HEK293T (cell line): Measurements from ENCODE around the gene SYNJ2.

Experiments
- CTCF ChIA-PET: fragments of 350-600 bp; formaldehyde crosslinking; extraction: SDS; loops from one replicate; lab custom pipeline; 2021; ENCODE audit warnings: antibody characterized with exemption, inconsistent platforms; lab: Yijun Ruan, JAX
- POLR2A ChIA-PET: fragments of 350-600 bp; formaldehyde crosslinking; extraction: SDS; loops from one replicate; lab custom pipeline; 2020; ENCODE audit warnings: antibody characterized with exemption, inconsistent platforms; lab: Yijun Ruan, JAX
- DNase-seq: peaks from one replicate; pipeline ENCODE4 v3.0.0; 2012; ENCODE audit warnings: mixed read lengths; ENCODE audit errors: extremely low spot score
- ARNT ChIP-seq: fragments of 450-650 bp; IDR thresholded peaks from 2 replicates; pipeline ENCODE4 v1.6.1; 2017; ENCODE audit warnings: mild to moderate bottlenecking
- BHLHE40 ChIP-seq: fragments of 450-650 bp; IDR thresholded peaks from 2 replicates; pipeline ENCODE4 v1.6.1; 2016; ENCODE audit warnings: mild to moderate bottlenecking, moderate library complexity, borderline replicate concordance
- CTBP1 ChIP-seq: fragments of 450-650 bp; IDR thresholded peaks from 2 replicates; pipeline ENCODE4 v1.6.1; 2016; ENCODE audit warnings: borderline replicate concordance
- ELF4 ChIP-seq: fragments of 450-650 bp; IDR thresholded peaks from 2 replicates; pipeline ENCODE4 v1.6.1; 2017; ENCODE audit warnings: antibody characterized with exemption
- FOXA1 ChIP-seq: fragments of 450-650 bp; IDR thresholded peaks from 2 replicates; pipeline ENCODE4 v1.6.1; 2016; ENCODE audit warnings: mild to moderate bottlenecking
- FOXK2 ChIP-seq: fragments of 450-650 bp; IDR thresholded peaks from 2 replicates; pipeline ENCODE4 v1.6.1; 2016; ENCODE audit warnings: mild to moderate bottlenecking
- FOXM1 ChIP-seq: fragments of 450-650 bp; IDR thresholded peaks from 2 replicates; pipeline ENCODE4 v1.6.1; 2017; ENCODE audit warnings: mild to moderate bottlenecking, borderline replicate concordance
- HDGF ChIP-seq: fragments of 450-650 bp; IDR thresholded peaks from 2 replicates; pipeline ENCODE4 v1.6.1; 2017; ENCODE audit warnings: antibody characterized with exemption, borderline replicate concordance
- L3MBTL2 ChIP-seq: fragments of 450-650 bp; conservative IDR thresholded peaks from 2 replicates; pipeline ENCODE4 v1.6.1; 2016; ENCODE audit warnings: mild to moderate bottlenecking
- LEF1 ChIP-seq: fragments of 450-650 bp; IDR thresholded peaks from 2 replicates; pipeline ENCODE4 v1.6.1; 2017; ENCODE audit warnings: mild to moderate bottlenecking, borderline replicate concordance
- NFRKB ChIP-seq: fragments of 450-650 bp; IDR thresholded peaks from 2 replicates; pipeline ENCODE4 v1.6.1; 2016; ENCODE audit warnings: mild to moderate bottlenecking, moderate library complexity
- PKNOX1 ChIP-seq: fragments of 450-650 bp; IDR thresholded peaks from 2 replicates; pipeline ENCODE4 v1.6.1; 2016
- SP1 ChIP-seq: fragments of 450-650 bp; IDR thresholded peaks from 2 replicates; pipeline ENCODE4 v1.6.1; 2017
- SUZ12 ChIP-seq: fragments of 450-650 bp; IDR thresholded peaks from 2 replicates; pipeline ENCODE4 v1.6.1; 2016; ENCODE audit warnings: mild to moderate bottlenecking
- TARDBP ChIP-seq: fragments of 450-650 bp; IDR thresholded peaks from 2 replicates; pipeline ENCODE4 v1.6.1; 2016
- ZNF384 ChIP-seq: fragments of 450-650 bp; IDR thresholded peaks from 2 replicates; pipeline ENCODE4 v1.6.1; 2016

The SYNJ2 gene

GRCh38 chr6:157982563-157983405, 1.1 kb downstream of the SYNJ2 start:
- TF ChIP-seq BHLHE40 = no peak
- TF ChIP-seq ZNF384 = no peak
- TF ChIP-seq TARDBP = no peak
- no peak for TF ChIP-seq LEF1
- no peak for TF ChIP-seq SUZ12
- no peak for TF ChIP-seq NFRKB
- no peak for TF ChIP-seq HDGF
- no peak for TF ChIP-seq FOXK2
- TF ChIP-seq ELF4 = no peak
- no peak for TF ChIP-seq CTBP1
- no peak for TF ChIP-seq ARNT
- no peak for TF ChIP-seq FOXA1
- no peak for TF ChIP-seq PKNOX1
- TF ChIP-seq FOXM1 = no peak
- no peak for TF ChIP-seq SP1
- TF ChIP-seq L3MBTL2 = no peak
- ChIA-PET CTCF (interaction anchor here (0.6 to 0.8 kb wide), 2 partner anchors 35 to 96 kb away, joined by 3 to 5 read pairs; no protein-coding TSS in a partner anchor), POLR2A (interaction anchor here (1.5 kb wide), 1 partner anchor 659 kb away, joined by 3 read pairs; no protein-coding TSS in a partner anchor)
- DNase-seq = no peak

- TF ChIP-seq ARNT (no peak), ELF4 (no peak), TARDBP (no peak)
- POLR2A ChIA-PET = interaction anchor here (0.8 to 1.5 kb wide), 2 partner anchors 84 to 660 kb away, joined by 3 to 4 read pairs; no protein-coding TSS in a partner anchor
- CTCF ChIA-PET = interaction anchor here (0.8 to 1.4 kb wide), 2 partner anchors 34 to 43 kb away, joined by 4 to 5 read pairs; no protein-coding TSS in a partner anchor
- no peak for DNase-seq
Measured at GRCh38 chr6:157983406-157984119, 1.9 kb downstream of the SYNJ2 start.

GRCh38 chr6:157984128-157984527, 2.5 kb downstream of the SYNJ2 start:
- ChIA-PET POLR2A (interaction anchor here (0.8 to 1.0 kb wide), 2 partner anchors 84 to 92 kb away, joined by 3 to 4 read pairs; no protein-coding TSS in a partner anchor), CTCF (interaction anchor here (0.6 to 1.6 kb wide), 3 partner anchors 43 to 88 kb away, joined by 3 to 5 read pairs (median 4); no protein-coding TSS in a partner anchor)

GRCh38 chr6:157984686-157985225, 3.1 kb downstream of the SYNJ2 start:
- ChIA-PET POLR2A (interaction anchor here (1.0 kb wide), 1 partner anchor 91 kb away, joined by 3 read pairs; no protein-coding TSS in a partner anchor), CTCF (interaction anchor here (0.6 to 1.6 kb wide), 3 partner anchors 42 to 88 kb away, joined by 3 to 5 read pairs (median 4); no protein-coding TSS in a partner anchor)
- DNase-seq = no peak
- TF ChIP-seq ELF4 (no peak), CTBP1 (no peak), HDGF (no peak), BHLHE40 (no peak), SP1 (no peak), NFRKB (no peak), FOXM1 (no peak), PKNOX1 (no peak), ARNT (no peak), L3MBTL2 (no peak), FOXK2 (no peak), FOXA1 (no peak), LEF1 (no peak), TARDBP (no peak)

More at GRCh38 chr6:157984128-157984527, 2.5 kb downstream of the SYNJ2 start:
- TF ChIP-seq ZNF384 (no peak), NFRKB (no peak), SP1 (no peak), PKNOX1 (no peak), ARNT (no peak), LEF1 (no peak), FOXA1 (no peak), CTBP1 (no peak), SUZ12 (no peak), L3MBTL2 (no peak), HDGF (no peak), BHLHE40 (no peak), TARDBP (no peak), ELF4 (no peak), FOXM1 (no peak), FOXK2 (no peak)
- no peak for DNase-seq
